Mammary epithelial cell (primary cell): ENCODE measurements around the gene KLK2.

Source experiments
- CTCF ChIP-seq, 2 donors: IDR thresholded peaks in 1 of 2; conservative IDR thresholded peaks in 1 of 2; 2 replicates each; pipeline ENCODE4 v1.5.1; 2011 to 2012; ENCODE audit warnings: inconsistent platforms in 2 of 2, low read length in 2 of 2, mild to moderate bottlenecking in 2 of 2, control low read depth in 1 of 2, low read depth in 1 of 2; ENCODE audit not compliant: insufficient read depth in 1 of 2; ENCODE audit errors: extremely low read depth in 1 of 2
- EZH2 ChIP-seq: IDR thresholded peaks from 2 replicates; pipeline ENCODE4 v1.6.1; 2012; ENCODE audit warnings: low read length, inconsistent platforms, borderline replicate concordance

- TF ChIP-seq CTCF (conservative IDR thresholded peaks at IDR 0.05 in 1 of 2, IDR thresholded peaks at IDR 0.05 in 1 of 2; ENCODE audit: extremely low read depth in 1 of 2, insufficient read depth in 1 of 2, low read depth in 1 of 2, low read length in 2 of 2), result no peak
- TF ChIP-seq EZH2, result no peak
Observed at GRCh38 chr19:50835785-50836542, 37.3 kb upstream of the KLK2 start.
